ENCODE data around the gene KRTCAP2. TPM values are rescaled to one million over a fixed set of nuclear protein-coding genes. Genes with fewer than 3 reads are reported as not detected.

Gene KRTCAP2
- total RNA-seq, 4 donors from 2014 or later = 76.0 to 146 (median 108) TPM

DNA sequence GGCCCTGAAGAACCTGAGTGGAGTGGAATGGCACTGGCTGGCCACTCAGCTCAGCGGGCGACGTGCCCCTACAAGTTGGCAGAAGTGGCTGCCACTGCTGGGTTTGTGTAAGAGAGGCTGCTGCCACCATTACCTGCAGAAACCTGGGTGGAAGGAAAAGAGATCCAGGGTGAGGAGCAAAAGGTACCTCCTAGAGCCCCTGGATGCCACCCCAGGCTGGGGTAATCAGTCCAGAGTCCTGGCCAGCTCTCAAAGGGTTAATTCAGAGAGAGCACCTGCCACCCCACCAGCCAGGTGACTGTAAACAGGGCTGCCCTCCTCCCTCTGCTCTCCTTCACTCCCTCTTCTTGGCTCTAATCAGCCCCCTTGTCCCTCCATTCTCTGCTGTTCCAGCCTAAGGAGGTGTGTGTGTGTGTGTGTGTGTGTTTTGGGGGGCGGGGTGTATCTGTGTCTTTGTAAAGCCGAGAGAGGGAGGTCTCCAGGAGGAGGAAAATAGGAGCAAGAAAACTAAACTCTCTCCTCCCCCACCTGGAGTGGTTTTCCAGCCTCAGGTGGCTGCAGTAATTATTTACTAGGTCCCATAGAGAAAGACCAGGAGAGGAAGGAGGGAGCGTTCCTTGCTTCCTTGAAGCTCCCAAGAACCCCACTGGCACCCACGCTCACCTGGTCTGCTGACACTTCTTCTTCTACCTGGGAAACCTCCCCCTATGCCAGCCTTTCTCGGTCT lies 13.1 kb upstream of the KRTCAP2 start:
- intact Hi-C loops (cut with DNase I) = no loop called here
- peaks cover 0 to 3% (median 0%) of the 10 kb centered on the region in 4 donors for H3K36me3 ChIP-seq
- peaks cover 0 to 8% (median 0%) of the 10 kb centered on the region in 4 donors for H3K4me1 ChIP-seq
- 63% methylated on average over 5 of the region's 8 CpGs for WGBS
- H3K4me3 ChIP-seq = no peak overlapping the region
- H3K27ac ChIP-seq (replicated peaks in 1 of 4) = no peak overlapping the region
- TF ChIP-seq EP300 (IDR thresholded peaks at IDR 0.05) = no peak
- no peak for TF ChIP-seq POLR2AphosphoS5 (IDR thresholded peaks at IDR 0.05)
- no peak for TF ChIP-seq POLR2A (IDR thresholded peaks at IDR 0.05; ENCODE audit: low read depth)
- TF ChIP-seq, protein P1, sequence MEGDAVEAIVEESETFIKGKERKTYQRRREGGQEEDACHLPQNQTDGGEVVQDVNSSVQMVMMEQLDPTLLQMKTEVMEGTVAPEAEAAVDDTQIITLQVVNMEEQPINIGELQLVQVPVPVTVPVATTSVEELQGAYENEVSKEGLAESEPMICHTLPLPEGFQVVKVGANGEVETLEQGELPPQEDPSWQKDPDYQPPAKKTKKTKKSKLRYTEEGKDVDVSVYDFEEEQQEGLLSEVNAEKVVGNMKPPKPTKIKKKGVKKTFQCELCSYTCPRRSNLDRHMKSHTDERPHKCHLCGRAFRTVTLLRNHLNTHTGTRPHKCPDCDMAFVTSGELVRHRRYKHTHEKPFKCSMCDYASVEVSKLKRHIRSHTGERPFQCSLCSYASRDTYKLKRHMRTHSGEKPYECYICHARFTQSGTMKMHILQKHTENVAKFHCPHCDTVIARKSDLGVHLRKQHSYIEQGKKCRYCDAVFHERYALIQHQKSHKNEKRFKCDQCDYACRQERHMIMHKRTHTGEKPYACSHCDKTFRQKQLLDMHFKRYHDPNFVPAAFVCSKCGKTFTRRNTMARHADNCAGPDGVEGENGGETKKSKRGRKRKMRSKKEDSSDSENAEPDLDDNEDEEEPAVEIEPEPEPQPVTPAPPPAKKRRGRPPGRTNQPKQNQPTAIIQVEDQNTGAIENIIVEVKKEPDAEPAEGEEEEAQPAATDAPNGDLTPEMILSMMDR (IDR thresholded peaks at IDR 0.05) = no peak
- no peaks in the 10 kb centered on the region for H3K9me3 ChIP-seq
- no peak for DNase-seq (ENCODE audit: extremely low spot score)
- no peaks in the 10 kb centered on the region for H3K27me3 ChIP-seq

DNA sequence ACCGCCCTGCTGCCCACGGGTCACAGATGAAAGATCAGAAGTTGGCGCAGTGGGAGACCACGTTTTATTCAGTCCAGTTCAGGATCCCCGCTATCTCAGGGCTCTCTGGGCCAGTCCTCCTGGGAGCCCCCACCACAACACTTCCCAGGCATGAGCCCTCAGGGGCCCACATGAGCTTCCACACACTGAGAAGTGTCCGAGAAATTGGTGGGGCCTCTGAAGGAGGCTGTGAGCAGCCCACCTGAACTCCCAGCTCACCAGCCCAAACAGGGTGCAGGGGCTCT lies 12.6 kb upstream of the KRTCAP2 start:
- TF ChIP-seq EP300 (IDR thresholded peaks at IDR 0.05) = no peak
- TF ChIP-seq POLR2A (IDR thresholded peaks at IDR 0.05; ENCODE audit: low read depth) = no peak
- no peak for TF ChIP-seq POLR2AphosphoS5 (IDR thresholded peaks at IDR 0.05)
- TF ChIP-seq, protein P1 (IDR thresholded peaks at IDR 0.05) = no peak
- intact Hi-C loops (cut with DNase I) = no loop called here
- Histone ChIP-seq H3K9me3 (no peaks in the 10 kb centered on the region), H3K27ac (replicated peaks in 1 of 4) (no peak overlapping the region), H3K4me1 (peaks cover 0 to 8% (median 0%) of the 10 kb centered on the region in 4 donors), H3K27me3 (no peaks in the 10 kb centered on the region), H3K36me3 (peaks cover 0 to 3% (median 0%) of the 10 kb centered on the region in 4 donors), H3K4me3 (no peak overlapping the region)
- no peak for DNase-seq (ENCODE audit: extremely low spot score)
- WGBS = 69% methylated on average over 6 of the region's 6 CpGs

DNA sequence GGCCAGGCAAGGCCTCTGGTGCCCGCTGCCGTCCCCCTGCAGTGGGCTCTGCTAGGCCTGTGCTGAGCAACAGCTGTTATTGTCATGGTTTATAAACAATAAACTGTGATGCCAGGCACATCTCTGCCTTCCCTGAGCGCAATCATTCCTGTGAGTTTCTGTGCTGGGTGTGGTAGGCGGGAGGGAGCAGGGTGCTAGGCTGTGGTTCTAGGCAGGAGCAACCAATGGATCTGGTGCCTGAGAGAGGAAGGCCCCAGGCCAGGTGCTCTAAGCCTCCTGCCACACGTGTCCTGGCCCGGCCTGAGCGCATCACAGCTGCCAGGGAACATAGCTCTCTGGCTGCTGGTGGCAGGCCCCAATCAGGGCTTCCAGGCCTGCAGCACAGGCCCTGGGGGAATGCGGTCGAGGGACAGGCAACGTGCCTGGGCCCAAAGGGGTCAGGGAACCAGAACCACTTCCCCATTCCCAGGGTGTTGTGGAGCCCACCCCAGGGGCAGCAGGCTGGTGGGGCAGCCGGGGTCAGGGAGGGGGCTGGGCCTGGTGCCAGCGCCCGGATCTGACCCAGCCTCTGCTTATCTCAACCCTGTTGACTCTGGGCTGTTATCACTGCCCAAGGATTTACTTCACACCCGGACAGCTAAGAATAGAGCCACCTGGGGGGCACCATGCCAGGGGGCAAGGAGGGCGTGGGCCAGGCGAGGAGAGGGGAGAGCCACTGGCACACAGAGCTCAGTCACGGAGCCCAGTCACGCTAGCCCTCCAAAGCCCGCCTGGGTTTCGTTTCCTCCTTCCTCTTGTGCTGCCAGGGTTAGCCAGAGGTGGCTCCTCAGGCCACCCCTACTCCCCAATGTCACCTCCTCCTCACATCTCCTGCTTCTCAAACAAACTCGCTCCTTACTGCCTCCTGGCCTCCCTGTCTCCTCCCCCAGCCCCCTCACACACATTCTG lies 12.0 kb upstream of the KRTCAP2 start:
- no peak overlapping the region for H3K4me3 ChIP-seq
- DNase-seq (ENCODE audit: extremely low spot score) = no peak
- no peaks in the 10 kb centered on the region for H3K27me3 ChIP-seq
- TF ChIP-seq EP300 (IDR thresholded peaks at IDR 0.05) (no peak), POLR2A (IDR thresholded peaks at IDR 0.05; ENCODE audit: low read depth) (no peak), POLR2AphosphoS5 (IDR thresholded peaks at IDR 0.05) (no peak)
- TF ChIP-seq, protein P1 (IDR thresholded peaks at IDR 0.05) = no peak
- intact Hi-C loops (cut with DNase I) = no loop called here
- peaks cover 0 to 3% (median 0%) of the 10 kb centered on the region in 4 donors for H3K36me3 ChIP-seq
- H3K27ac ChIP-seq (replicated peaks in 1 of 4) = no peak overlapping the region
- 57% methylated on average over 19 of the region's 21 CpGs for WGBS
- no peaks in the 10 kb centered on the region for H3K9me3 ChIP-seq
- peaks cover 0 to 8% (median 0%) of the 10 kb centered on the region in 4 donors for H3K4me1 ChIP-seq

DNA sequence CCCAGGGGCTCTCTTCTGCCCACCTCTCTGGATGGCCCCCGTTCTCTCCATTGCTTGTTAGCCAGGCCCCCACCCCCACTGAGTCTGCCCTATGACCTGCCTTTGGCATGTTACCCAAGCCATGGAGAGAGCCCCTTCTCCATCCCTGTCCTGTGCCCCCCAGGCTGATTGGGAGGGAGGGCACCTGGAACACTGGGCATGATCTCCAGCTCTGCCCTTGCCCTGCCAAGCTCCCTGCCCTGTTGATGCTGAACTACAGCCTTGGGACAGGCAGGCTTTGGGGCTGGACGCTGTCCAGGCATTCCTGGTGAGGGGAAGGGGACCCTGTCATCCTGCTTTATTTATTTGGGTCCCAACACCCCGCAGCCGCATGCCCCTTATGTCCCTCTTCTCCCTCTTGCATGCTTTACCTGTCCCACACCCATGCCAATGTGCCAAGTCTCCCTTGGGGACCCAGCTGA lies 11.3 kb upstream of the KRTCAP2 start:
- 94% methylated on average over 4 of the region's 4 CpGs for WGBS
- H3K27me3 ChIP-seq = no peaks in the 10 kb centered on the region
- DNase-seq (ENCODE audit: extremely low spot score) = no peak
- no peak overlapping the region for H3K27ac ChIP-seq (replicated peaks in 1 of 4)
- H3K9me3 ChIP-seq = no peaks in the 10 kb centered on the region
- H3K4me1 ChIP-seq = peaks cover 0 to 8% (median 0%) of the 10 kb centered on the region in 4 donors
- no peak overlapping the region for H3K4me3 ChIP-seq
- TF ChIP-seq POLR2AphosphoS5 (IDR thresholded peaks at IDR 0.05) (no peak), EP300 (IDR thresholded peaks at IDR 0.05) (no peak)
- TF ChIP-seq, protein P1 (IDR thresholded peaks at IDR 0.05) = no peak
- intact Hi-C loops (cut with DNase I) = no loop called here
- peaks cover 0 to 7% (median 2%) of the 10 kb centered on the region in 4 donors for H3K36me3 ChIP-seq
